Measurements from ENCODE around the gene NPW.
"Not testable (repeated sequence)": the region's sequence is repeated elsewhere in the genome, so short reads cannot be mapped to it uniquely, and the experiment has no call there.

The NPW gene

DNA sequence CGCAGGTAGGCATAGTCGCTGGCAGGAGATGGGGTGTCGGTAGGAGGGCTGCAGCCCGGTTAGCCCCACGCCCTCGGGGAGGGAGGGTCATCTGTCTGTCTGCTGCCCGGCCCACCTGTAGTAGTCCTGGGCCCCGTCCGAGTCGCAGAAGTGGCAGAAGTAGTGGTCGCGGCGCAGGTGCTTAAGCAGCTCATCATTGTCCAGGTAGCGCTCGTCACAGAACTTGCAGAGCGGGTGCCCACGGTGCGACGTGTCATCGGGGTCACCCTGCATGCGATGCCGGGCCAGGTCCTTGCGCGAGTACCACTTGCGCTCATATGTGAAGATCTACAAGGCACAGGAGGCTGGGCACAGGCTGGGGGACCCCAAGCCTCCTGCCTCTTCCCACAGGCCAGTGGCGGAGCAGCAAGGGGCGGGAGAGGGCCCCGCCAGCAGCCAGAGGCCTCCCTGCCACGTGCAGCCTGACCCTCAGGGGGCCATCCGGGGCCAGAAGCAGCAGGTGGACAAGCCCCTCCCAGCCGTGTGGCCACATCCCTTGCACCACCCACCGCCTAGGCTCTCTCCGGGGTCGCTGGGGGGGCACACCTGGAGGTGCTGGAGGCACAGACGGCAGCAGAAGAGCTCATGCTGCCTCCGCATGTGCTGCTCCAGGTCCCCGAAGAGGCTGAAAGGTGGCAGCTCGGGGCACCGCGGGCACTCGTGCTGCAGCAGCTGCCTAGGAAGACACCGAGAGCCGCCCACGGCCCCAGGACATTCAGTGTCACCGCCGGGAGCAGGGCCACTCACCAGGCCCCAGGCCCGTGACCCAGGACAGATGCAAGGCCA lies 17.0 kb upstream of the NPW start:
- no peak for DNase-seq

DNA sequence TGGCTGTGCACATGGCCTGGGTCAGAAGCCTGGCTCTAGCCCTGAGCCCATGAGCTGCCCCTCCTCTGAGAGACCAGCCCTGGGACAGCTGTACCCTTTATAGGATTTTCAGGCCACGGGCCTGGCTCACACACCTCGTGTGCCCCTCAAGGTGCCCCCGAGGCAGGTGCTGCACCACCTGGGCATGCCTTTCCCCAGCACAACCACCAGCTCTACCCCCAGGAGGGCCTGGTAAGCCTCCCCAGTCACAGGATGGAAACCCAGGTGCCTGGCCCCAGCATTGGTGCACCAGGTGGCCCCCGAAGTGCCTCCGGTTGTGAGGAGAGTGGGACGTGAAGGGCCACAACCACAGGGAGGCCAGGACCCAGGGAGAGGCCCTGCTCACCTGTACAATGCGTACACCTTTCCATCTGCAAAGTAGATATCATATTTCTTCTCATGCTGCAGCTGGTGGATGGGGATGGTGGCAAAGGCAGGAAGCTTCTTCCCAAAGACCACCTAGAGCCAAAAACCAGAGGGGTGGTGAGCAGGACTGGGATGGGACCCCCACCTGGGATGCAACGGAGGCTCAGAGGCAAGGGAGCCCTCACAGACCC lies 16.3 kb upstream of the NPW start:
- no peak for DNase-seq

DNA sequence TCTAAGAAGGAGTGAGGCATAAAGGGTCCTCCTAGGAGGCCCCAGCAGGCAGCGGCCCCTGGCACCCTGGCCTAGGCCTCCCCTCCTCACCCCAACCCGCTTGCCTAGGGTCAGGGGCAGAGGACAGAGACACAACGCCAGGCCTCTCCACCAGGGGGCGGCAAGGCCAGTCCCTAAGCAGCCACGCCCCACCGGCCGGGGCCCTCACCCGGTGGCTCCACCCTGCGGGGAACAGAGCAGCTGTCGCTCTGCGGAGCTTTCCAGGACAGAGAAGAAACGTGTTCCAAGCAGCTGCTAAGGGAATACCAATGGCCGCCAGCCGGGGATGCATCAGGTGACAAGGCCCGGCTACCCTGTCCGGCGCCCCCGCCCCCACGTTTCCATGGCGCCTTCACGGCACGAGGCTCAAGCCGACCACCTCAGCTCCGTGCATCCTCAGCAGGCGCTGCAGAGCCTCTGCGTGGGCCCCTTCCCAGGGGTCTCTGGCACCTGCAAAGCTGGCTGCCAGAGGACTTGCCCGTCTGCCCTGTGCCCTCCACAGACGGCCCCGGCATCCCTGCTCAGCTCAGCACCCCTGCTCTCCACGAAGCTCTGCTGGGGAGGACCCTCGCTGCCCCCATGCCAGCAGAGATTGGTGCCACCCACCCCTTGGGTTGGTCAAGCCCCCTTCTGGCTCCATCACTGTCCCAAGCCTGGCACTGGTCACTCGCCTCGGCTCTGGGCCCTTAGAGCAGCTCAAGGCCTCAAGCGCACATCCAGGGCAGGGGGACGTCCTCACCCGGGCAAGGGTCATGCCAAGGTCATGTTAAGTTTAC lies 15.6 kb upstream of the NPW start:
- no peak for DNase-seq

DNA sequence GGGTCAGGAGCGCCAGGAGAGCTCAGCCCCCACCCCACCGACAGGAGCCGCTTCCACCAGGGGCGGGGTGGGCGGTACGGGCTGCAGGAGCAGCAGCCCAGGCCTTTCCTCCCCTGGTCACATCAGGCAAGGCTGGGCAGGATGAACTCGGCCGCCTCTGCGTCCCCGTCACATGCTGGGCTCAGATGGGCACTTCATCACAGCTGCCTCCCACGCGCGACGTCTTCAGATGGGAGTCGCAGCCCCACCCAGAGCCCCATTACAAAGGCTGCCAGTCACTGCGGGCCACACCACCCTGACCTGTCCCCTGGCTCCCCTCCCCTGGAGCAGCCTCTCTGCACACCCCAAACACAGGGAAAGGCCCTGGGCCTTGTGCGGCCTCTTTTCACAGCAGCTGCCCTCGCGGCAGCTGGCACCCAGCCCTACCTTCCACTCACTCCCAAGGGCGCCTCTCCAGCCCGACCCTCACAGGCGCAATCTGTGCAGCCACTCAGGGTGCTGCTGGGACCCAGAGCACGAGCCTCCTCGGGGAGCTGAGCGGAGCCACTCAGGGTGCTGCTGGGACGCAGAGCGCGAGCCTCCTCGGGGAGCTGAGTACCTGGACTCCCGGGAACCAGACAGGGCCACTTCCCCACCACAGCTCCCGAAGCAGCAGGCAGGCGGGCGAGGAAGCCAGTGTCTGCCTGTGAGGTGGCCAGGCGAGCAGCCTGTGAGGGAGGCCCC lies 14.6 kb upstream of the NPW start:
- no peak for DNase-seq

DNA sequence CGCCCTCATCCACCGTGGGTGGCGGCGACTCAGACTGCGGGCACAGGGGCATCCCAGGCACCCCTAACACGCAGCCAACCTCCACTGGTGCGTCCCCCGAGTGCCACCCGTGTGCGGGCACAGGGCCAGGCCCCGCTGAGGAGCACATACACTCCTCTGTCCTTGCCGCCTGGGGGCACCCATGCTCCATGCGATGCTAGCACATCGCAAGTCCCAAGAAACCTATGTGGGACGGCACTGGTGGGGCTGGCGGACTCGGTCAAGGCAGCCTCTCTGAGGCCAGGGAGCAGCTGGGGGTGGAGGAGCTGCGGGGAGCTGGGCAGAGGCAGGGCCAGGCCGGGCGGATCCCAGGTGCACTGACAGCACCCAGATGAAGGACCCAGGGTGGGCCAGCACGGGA lies 13.9 kb upstream of the NPW start:
- DNase-seq = no peak

DNA sequence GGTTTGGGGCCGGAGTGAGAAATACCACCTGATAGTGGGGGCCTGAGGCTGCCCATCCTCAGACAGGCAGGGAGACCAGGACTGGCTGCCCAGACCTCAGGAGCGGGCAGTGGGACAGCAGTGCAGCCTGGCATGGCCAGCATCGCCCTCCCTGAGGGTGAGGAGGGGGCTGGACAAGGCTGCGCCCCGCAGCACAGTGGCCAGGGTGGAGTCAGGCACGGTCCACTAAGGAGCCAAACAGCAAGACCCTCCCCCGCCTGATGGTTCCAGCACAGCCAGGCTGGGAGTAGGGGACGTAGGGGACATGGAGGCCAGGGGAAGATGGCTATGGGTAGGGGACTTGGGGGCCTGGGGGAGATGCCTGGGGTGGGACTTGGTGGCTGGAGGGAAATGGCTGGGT lies 13.3 kb upstream of the NPW start:
- DNase-seq = no peak

DNA sequence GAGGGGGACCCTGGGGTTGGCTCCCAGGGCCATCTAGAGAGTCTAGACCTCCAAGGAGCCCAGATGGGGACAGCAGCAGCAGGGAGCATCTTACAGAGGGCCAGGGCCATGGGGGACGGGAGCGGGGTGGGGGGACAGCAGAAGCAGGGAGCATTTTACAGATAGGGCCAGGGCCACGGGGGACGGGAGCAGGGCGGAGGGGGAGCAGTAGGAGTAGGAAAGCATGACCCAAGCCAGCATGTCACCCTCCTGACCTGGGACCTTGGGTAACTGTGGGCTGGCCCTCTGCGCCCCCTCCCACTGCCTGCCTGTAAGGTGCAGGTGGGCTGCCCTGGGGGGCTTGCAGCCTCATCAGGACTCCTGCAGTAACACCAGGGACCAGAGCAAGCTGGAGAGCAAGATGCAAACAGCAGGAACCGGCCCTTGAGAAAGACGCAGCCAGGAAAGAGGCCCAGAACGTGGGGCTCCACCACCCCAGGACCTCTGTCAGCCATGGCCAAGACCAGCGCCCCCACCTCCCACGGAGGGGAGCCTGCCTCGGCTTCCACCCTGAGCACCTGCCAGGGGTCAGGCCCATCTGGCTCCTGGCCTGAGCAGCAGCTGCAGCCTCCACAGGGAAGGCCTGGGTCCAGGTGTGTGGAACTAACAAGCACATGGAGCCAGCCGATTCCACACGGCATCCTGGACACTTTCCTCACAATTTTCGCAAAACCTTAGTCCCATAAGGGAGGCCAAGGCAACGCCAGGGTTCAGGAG lies 12.3 kb upstream of the NPW start:
- DNase-seq = no peak

DNA sequence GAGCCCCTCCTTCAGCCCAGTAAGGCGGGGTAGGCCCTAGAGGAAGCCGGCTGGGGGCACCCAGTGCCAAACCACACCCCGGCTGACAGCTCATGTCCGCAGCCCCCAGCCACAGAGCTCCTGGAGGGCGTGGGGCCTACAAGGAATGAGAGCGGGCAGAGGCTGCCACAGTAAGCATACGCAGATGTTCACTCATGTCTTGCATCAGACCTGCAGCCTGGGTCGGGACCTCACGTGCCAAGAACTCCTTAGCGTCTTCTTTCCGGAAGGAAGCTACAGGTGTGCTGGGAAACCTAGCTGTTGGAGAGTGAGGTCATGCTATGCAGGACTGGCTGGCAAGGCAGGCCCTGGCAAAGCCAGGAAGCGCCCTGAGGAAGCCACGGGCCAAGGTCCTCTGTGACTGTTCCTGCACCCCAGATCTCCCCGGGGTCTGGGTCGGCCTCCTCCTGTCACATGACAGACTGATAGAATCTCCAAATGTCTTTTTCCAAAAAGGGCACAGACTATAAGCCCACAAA lies 11.5 kb upstream of the NPW start:
- no peak for DNase-seq

DNA sequence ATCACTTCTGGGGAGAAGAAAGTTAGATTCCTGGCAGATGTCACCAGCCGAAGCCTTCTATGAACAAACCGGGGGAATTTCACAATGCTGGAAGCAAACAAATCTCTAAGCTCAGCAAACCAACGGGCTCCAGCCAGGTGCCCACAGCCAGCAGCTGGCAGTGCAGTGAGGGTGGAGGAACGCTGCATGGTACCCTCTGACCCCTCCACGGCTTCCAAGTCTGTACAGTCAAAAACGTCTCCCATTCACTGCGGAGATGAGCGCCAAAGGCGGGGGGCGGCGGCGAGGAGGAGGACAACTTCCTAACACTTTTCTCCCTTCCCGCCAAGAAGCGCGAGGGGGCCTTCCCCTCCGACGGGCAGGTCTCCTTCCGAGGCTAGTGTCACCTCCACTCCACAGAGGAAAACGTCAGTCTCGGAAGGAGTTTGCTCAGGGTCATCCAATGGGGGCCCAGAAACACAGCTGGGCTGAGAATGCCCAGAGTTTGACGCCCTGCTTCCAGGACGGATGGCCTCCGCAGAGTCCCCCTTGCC lies 10.9 kb upstream of the NPW start:
- DNase-seq = no peak

DNA sequence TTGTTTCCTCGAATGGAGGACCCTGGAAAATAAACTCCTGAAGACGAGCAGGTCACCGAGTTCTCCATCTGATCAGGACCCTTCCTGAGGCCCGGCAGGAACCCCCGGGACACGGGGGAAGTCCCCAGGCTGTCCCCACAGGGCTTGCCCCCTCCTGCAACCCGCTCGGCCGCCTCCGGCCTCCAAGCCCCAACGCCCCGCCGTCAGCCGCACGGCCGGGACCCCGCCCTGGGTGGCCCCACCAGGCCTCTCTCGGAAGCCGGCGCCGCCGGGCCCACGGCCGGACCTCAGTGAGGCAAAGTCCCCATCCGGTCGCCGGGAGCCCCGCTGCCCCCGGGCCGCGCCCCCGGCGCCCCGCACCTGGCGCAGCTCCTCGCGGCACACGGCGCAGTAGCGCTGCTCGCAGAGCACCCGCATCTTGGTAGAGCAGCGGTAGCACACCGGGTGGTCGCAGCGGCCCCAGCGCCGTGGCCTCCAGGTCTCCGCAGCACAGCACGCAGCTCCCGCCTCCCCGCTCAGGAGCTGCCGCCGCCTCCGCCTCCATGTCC lies 10.3 kb upstream of the NPW start:
- DNase-seq = no peak

DNA sequence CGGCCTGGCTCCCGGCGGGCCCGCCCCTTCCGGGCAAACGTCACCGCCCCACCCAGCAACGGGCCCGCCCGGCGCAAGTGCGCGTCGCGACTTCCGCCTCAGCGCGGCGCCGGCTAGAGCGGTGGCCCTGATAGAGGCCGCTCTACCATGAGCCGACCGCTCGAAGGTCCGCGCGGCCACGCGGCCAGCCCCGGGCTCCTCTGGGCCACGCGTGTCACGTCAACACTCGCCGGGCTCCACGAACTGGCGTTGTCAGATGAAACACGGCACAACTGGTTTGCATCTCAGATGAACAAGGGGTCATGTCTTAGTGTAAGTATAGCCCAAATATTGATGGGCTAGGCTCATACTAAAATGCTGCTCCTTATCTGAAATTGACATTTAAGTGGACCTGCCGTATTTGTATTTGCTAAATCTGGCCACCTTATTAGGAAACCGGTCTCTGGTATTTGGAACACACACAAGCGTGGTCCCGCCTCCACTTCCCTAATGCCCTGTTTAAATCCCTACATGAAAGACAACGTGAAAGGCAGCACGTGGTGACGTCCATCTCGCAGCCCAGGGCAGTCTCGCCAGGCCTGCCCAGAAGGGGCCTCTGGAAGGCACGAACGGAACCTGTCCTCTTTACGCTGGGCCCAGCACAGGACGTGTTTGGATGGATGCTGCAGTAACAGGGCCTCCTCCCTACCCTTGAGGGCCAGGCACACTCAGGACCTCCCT lies 9.6 kb upstream of the NPW start, which contains the start of gene ZNF598:
ZNF598 (minus strand) TSS at position 31 of the 720 bp plus-strand sequence.
- DNase-seq = no peak

DNA sequence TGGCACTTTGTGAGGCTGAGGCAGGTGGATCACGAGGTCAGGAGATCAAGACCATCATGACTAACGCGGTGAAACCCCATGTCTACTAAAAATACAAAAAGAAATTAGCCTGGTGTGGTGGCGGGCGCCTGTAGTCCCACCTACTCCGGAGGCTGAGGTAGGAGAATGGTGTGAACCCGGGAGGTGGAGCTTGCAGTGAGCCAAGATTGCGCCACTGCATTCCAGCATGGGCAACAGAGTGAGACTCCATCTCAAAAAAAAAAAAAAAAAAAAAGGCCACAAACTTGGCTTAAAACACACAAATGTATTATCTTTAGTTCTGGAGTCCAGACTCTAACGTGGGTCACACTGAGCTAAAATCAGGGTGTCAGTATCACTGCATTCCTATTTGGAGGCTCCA lies 7.9 kb upstream of the NPW start:
- not testable (repeated sequence) for DNase-seq

DNA sequence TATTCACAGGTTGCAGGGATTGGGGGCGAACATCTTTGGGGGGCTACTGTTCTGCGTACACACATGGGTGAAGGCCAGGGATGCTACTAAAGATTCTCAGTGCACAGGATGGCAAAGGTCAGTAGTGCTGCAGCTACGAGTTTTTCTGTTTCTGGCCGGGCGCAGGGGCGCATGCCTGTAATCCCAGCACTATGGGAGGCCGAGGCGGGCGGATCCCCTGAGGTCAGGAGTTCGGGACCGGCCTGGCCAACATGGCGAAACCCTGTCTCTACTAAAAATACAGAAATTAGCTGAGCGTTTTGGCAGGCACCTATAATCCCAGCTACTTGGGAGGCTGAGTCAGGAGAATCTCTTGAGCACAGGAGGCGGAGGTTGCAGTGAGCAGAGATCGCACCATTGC lies 6.1 kb upstream of the NPW start:
- DNase-seq = no peak

DNA sequence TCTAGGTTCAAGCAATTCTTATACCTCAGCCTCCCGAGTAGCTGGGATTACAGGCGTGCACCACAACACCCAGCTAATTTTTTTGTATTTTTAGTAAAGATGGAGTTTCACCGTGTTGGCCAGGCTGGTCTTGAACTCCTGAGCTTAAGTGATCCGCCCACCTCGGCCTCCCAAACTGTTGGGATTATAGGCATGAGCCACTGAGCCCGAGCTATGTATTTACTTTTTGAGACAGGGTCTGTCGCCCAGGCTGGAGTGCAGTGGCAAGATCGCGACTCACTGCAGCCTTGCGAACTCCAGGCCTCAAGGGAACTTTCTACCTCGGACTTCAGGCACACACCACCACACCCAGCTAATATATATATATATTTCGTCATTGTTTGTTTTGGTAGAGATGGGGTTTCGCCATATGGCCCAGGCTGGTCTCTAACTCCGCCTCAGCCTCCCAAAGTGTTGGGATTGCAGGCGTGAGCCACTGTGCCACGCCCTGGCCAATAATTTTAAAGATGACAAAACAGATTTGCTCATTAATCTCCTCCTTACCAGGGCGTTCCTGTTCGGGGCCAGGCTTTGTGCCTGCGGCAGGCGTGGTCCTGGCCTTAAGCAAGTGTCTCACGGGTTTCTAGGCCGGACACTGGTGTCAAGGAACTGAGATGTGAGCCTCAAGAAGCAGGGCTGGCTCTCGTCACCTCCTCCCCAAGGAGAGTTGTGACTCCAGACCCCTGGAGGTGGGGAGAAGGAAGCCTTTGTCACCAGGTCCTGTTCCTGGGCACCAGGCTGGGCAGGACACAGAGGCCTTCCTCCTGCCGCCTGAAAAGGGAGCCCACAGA lies 4.3 kb upstream of the NPW start:
- no peak for DNase-seq

DNA sequence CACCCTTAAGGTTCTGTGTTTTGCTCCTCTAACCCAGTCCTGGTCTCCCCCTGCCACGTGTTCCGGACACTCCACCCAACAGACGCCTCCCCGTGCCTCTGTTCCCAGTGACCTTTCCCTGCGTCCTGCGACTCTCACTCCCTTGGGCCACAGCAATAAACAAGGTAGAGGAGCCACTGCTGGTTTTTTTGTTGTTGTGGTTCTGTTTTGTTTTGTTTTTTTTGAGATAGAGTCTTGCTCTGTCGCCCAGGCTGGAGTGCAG lies 3.7 kb upstream of the NPW start:
- no peak for DNase-seq

DNA sequence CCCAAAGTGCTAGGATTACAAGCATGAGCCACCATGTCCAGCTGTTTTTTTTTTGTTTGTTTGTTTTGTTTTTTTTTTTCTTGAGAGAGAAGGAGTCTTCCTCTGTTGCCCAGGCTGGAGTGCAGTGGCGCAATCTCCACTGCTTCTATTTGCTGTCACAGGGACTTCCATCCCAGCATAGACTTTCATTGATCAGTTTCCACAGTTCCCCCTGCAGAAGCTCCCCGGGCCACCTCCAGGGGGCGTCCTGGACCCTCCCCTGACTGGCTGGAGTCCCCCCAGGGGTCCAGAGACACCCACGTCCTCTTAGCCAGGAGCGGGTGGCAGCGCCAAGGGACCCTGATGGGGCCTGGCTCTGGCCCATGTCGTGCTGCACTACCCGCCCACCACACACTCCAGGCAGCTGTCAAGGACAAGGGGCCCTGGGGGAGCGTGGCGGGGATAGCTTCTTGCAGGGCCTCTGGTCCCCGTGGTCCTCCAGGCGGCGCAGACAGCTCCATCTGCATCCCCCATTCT lies 3.1 kb upstream of the NPW start:
- no peak for DNase-seq

DNA sequence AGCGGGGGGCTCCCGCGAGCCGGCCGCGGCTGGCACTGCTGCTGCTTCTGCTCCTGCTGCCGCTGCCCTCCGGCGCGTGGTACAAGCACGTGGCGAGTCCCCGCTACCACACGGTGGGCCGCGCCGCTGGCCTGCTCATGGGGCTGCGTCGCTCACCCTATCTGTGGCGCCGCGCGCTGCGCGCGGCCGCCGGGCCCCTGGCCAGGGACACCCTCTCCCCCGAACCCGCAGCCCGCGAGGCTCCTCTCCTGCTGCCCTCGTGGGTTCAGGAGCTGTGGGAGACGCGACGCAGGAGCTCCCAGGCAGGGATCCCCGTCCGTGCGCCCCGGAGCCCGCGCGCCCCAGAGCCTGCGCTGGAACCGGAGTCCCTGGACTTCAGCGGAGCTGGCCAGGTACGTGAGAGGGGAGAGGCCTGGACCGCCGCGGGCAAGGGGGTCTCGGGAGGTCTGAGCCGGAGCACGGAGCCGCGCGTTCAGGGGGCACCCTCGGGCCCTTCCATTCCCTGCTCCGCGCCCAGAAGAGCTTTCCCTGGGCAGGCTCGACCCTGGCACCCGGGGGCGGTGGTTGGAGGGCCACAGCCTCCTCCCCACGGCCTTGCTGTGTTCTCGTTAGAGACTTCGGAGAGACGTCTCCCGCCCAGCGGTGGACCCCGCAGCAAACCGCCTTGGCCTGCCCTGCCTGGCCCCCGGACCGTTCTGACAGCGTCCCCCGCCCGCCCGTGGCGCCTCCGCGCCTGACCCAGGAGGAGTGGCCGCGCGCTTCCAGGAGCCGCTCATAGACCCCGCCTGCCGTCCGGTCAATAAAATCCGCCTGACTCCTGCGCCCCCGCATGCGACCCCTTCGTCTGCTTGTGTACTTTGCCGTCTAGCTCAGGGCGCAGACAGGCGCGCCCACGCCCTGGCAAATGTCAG lies 591 bp downstream of the NPW start:
- no peak for DNase-seq

DNA sequence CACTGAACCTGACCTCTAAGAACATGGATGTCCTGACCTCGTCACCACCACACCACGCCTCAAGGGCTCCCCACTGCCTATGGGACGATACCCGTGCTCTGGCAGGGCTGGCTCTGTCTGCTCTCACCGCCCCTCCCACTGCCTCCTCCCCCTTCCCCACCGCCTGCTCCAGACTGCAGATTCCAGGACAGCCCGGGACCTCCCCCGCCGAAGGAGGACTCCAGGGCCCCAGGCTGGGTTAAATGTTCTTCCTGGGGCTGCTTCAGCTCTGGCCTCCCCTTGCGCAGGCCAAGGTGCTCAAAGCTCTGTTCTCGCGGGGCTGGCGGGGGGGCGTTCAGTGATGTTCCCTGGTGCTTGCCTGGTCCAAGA lies 3.1 kb downstream of the NPW start:
- no peak for DNase-seq
